DOHH2 (cell line): ENCODE measurements around the gene ADAMTSL1.

ENCODE experiments used
- EZH2phosphoT487 ChIP-seq: fragments of 200-600 bp; sonication (generic); IDR thresholded peaks from 2 replicates; pipeline ENCODE4 v1.6.1; 2017; ENCODE audit warnings: borderline replicate concordance, mild to moderate bottlenecking, antibody characterized with exemption, low read length, moderate library complexity, mixed read lengths
- TF ChIP-seq, protein P1 (sequence below): fragments of 200-600 bp; sonication (generic); IDR thresholded peaks from one replicate; pipeline ENCODE4 v1.5.1; 2014; ENCODE audit warnings: antibody characterized with exemption, mild to moderate bottlenecking, low read depth, low read length; ENCODE audit not compliant: poor library complexity, severe bottlenecking

DNA sequence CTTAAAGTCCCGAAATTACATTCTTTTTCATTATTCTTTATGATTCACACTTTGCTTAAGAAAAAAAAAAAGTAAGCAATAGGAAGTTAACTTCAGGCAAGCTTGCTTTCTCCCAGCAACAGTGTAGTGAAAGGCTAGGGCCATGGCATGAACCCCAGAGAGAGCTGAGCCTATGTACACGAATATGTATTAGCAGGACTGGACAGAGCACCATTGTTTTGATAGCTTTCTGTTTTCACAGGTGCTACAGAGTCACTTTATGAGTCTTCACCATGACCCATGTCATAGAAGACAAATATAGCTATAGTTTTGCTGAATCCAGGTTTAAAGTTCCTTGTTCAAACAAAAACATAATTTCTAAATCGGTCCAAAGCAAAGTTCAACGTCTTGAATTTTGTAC lies 199.2 kb downstream of the ADAMTSL1 start:
- TF ChIP-seq, protein P1, sequence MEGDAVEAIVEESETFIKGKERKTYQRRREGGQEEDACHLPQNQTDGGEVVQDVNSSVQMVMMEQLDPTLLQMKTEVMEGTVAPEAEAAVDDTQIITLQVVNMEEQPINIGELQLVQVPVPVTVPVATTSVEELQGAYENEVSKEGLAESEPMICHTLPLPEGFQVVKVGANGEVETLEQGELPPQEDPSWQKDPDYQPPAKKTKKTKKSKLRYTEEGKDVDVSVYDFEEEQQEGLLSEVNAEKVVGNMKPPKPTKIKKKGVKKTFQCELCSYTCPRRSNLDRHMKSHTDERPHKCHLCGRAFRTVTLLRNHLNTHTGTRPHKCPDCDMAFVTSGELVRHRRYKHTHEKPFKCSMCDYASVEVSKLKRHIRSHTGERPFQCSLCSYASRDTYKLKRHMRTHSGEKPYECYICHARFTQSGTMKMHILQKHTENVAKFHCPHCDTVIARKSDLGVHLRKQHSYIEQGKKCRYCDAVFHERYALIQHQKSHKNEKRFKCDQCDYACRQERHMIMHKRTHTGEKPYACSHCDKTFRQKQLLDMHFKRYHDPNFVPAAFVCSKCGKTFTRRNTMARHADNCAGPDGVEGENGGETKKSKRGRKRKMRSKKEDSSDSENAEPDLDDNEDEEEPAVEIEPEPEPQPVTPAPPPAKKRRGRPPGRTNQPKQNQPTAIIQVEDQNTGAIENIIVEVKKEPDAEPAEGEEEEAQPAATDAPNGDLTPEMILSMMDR = no peak
- TF ChIP-seq EZH2phosphoT487 = no peak
